Subcutaneous abdominal adipose tissue (tissue), 5 donors: ENCODE data around the gene TMEM86B.

Source experiments
- H3K27ac ChIP-seq: one replicate; pipeline ENCODE4 v1.7.0; 2013; ENCODE audit warnings: low read depth, mild to moderate bottlenecking, inconsistent platforms, low read length, moderate library complexity
- H3K27me3 ChIP-seq, 5 donors: one replicate each; pipeline ENCODE4 v1.7.0; 2013; ENCODE audit warnings: low read length in 5 of 5, inconsistent platforms in 1 of 5; ENCODE audit not compliant: control insufficient read depth in 5 of 5, insufficient read depth in 4 of 5
- H3K36me3 ChIP-seq, 5 donors: one replicate each; pipeline ENCODE4 v1.7.0; 2013; ENCODE audit warnings: low read length in 5 of 5; ENCODE audit not compliant: control insufficient read depth in 5 of 5, insufficient read depth in 5 of 5
- H3K4me1 ChIP-seq, 5 donors: one replicate each; pipeline ENCODE4 v1.7.0; 2013; ENCODE audit warnings: low read length in 5 of 5, mild to moderate bottlenecking in 3 of 5, moderate library complexity in 1 of 5; ENCODE audit not compliant: control insufficient read depth in 5 of 5, insufficient read depth in 5 of 5
- H3K4me3 ChIP-seq, 5 donors: one replicate each; pipeline ENCODE4 v1.7.0; 2013; ENCODE audit warnings: low read length in 5 of 5, low read depth in 1 of 5
- H3K9ac ChIP-seq, 5 donors: one replicate each; pipeline ENCODE4 v1.7.0; 2013; ENCODE audit warnings: low read length in 5 of 5, mild to moderate bottlenecking in 4 of 5, moderate library complexity in 3 of 5
- H3K9me3 ChIP-seq, 5 donors: one replicate each; pipeline ENCODE4 v1.7.0; 2013; ENCODE audit warnings: low read length in 5 of 5; ENCODE audit not compliant: control insufficient read depth in 5 of 5
- donor health status: healthy.
- donor health status: healthy.
- donor health status: healthy.
- donor health status: healthy.
- donor health status: healthy.

The TMEM86B gene

DNA sequence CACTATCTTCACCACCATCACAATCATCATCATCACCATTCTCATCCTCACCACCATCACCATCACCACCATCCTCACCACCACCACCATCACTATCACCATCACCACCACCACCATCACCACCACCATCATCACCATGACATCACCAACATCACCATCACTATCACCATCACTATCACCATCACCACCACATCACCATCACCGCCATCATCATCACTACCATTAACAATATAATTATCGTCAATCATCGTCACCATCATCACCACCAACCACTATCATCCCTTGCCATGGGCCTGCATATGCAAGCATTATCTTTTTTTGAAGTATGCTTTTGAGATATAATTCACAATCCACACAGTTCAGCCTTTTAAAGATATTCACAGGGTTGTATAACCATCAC is 37.8 kb upstream of the TMEM86B start:
- H3K9ac ChIP-seq: no peak overlapping the region
- no peaks in the 10 kb centered on the region for H3K9me3 ChIP-seq
- no peaks in the 10 kb centered on the region for H3K4me1 ChIP-seq
- no peaks in the 10 kb centered on the region for H3K27me3 ChIP-seq
- H3K36me3 ChIP-seq: peaks cover 0 to 20% (median 17%) of the 10 kb centered on the region in 5 donors
- no peak overlapping the region for H3K27ac ChIP-seq
- H3K4me3 ChIP-seq: no peak overlapping the region

- Histone ChIP-seq H3K27me3 (no peaks in the 10 kb centered on the region), H3K27ac (no peak overlapping the region), H3K36me3 (peaks cover 0 to 20% (median 17%) of the 10 kb centered on the region in 5 donors), H3K4me1 (no peaks in the 10 kb centered on the region), H3K4me3 (no peak overlapping the region), H3K9me3 (no peaks in the 10 kb centered on the region), H3K9ac (no peak overlapping the region)
Measured at GRCh38 chr19:55265723-55266386, 37.3 kb upstream of the TMEM86B start.

- H3K4me1 ChIP-seq: peaks cover 0 to 1% (median 0%) of the 10 kb centered on the region in 5 donors
- H3K27me3 ChIP-seq: no peaks in the 10 kb centered on the region
- no peak overlapping the region for H3K27ac ChIP-seq
- no peak overlapping the region for H3K9ac ChIP-seq
- H3K4me3 ChIP-seq: no peak overlapping the region
- peaks cover 0 to 15% (median 13%) of the 10 kb centered on the region in 5 donors for H3K36me3 ChIP-seq
- H3K9me3 ChIP-seq: no peaks in the 10 kb centered on the region
Measured at GRCh38 chr19:55265173-55265572, 36.6 kb upstream of the TMEM86B start.

DNA sequence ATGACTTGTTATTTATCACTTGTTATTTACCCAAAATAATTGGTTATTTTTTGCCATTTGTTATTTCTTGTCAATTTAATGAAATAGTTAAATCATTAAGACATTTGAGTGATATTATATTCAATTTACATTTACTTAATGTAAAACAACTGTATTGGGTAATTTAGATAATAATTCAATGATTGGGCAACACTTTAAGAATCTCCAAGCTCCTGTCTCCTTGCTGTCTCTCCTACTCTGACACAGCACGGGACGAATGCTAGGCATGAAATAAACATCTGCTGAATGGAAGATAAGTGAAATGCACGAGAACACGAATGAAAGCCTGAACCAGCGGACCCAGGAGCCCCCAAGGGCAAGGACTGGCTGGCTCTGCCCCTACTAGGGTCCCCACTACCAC is 36.0 kb upstream of the TMEM86B start:
- Histone ChIP-seq H3K27ac (no peak overlapping the region), H3K4me3 (no peak overlapping the region), H3K27me3 (no peaks in the 10 kb centered on the region), H3K9me3 (no peaks in the 10 kb centered on the region), H3K4me1 (peaks cover 0 to 8% (median 6%) of the 10 kb centered on the region in 5 donors), H3K9ac (no peak overlapping the region), H3K36me3 (peaks cover 0 to 9% (median 6%) of the 10 kb centered on the region in 5 donors)

DNA sequence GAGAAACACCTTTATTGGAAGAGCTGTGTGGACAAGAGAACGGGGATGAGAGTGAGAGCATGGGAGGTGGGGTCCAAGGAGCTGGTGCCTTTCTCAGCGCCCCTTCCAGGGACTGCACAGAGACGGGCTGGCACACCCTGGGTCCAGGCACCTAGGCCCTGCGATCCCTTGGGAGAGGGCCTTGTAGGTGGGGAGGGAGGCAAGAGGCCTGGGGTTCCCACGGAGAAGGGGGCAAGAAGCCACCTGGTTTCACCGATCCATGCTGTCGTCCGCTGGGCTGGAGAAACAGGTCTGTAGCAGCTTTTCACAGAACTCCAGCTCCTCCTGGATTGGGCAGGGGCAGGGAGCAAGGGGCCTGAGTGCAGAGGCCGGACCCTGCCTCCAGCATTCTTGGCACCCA is 33.8 kb upstream of the TMEM86B start:
- Histone ChIP-seq H3K4me3 (no peak overlapping the region), H3K4me1 (peaks cover 2 to 19% (median 15%) of the 10 kb centered on the region in 5 donors), H3K9ac (no peak overlapping the region), H3K27ac (no peak overlapping the region), H3K9me3 (no peaks in the 10 kb centered on the region), H3K27me3 (no peaks in the 10 kb centered on the region), H3K36me3 (peaks cover 0 to 8% (median 2%) of the 10 kb centered on the region in 5 donors)

GRCh38 chr19:55261671-55262126 is 33.1 kb upstream of the TMEM86B start:
- peaks cover 0 to 8% (median 2%) of the 10 kb centered on the region in 5 donors for H3K36me3 ChIP-seq
- no peaks in the 10 kb centered on the region for H3K27me3 ChIP-seq
- H3K9ac ChIP-seq: no peak overlapping the region
- no peaks in the 10 kb centered on the region for H3K9me3 ChIP-seq
- no peak overlapping the region for H3K4me3 ChIP-seq
- H3K4me1 ChIP-seq: peaks cover 6 to 26% (median 22%) of the 10 kb centered on the region in 5 donors
- H3K27ac ChIP-seq: no peak overlapping the region

DNA sequence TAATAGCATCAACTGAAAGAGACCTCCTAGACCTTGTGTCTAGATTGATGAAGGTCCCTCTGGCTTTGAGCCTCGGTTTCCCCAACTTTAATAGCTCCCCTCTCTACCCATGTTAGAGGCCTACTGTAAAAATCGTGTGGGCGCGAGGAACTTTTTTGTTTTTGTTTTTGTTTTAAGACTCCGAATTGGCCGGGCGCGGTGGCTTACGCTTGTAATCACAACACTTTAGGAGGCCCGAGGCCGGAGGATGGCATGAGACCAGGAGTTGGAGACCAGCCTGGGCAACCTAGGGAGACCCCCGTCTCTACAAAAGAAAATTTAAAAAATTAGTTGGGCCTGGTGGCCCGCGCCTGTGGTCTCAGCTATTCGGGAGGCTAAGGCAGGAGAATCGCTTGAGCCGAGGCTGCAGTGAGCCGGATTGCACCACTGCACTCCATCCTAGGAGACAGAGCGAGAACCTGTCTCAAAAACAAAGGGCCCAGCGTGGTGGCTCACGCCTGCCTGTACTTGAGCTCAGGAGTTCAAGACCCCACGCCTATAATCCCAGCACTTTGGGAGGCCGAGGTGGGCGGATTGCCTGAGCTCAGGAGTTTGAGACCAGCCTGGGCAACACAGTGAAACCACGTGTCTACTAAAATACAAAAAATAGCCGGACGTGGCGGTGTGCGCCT is 31.1 kb upstream of the TMEM86B start:
- no peaks in the 10 kb centered on the region for H3K27me3 ChIP-seq
- H3K27ac ChIP-seq: peak overlapping the region; percentile 86
- H3K36me3 ChIP-seq: peaks cover 0 to 8% (median 2%) of the 10 kb centered on the region in 5 donors
- peaks cover 16 to 46% (median 42%) of the 10 kb centered on the region in 5 donors for H3K4me1 ChIP-seq
- no peaks in the 10 kb centered on the region for H3K9me3 ChIP-seq
- H3K4me3 ChIP-seq: peak overlapping the region; percentile 47 to 95 (median 85)
- peak overlapping the region; percentile 31 to 77 (median 61) for H3K9ac ChIP-seq

DNA sequence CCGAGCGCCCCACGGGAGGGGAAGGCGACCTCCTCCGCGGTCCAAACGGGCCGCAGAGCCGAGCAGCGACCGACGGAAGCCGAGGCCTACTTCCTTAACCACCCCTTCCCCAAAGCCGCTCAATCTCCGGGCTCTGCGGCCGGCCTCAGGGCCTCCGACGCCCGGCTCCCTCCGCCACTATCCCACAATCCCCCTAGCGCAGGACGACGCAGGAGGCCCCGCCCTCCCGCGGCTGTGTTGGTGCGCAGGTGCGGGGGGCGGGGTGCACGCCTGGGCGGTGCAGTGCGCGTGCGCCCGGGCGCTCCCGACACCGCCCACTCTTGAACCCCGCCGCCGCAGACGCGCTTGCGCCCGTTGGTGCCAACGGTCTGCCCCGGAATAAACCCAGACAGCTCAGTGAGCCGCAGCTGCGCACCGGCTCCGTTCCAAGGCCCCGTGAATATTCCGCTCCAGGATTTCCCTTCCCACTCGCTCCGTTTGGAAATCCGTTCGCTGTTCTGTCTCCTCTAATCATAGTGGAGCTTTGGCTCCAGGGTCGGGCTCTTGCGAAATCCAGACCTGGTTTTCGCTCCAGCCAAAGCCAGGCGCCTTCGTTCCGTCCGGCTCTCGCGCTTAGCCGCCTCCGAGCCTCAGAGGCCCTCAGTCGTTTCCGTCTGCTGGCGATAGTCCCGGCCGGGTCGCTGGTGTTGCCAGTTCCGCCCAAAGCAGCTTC is 30.4 kb upstream of the TMEM86B start, which contains the start of gene PPP6R1:
Gene PPP6R1, minus strand, starts transcription at position 190 of the 712 bp plus-strand sequence. CDS start 11,914 bp downstream, outside the sequence.
- peaks cover 19 to 53% (median 49%) of the 10 kb centered on the region in 5 donors for H3K4me1 ChIP-seq
- peak within 1 kb of the TSS; percentile 86 for H3K27ac ChIP-seq

GRCh38 chr19:55258476-55258827 is 29.9 kb upstream of the TMEM86B start:
- H3K27ac ChIP-seq: peak overlapping the region; percentile 86
- H3K4me1 ChIP-seq: peaks cover 19 to 58% (median 54%) of the 10 kb centered on the region in 5 donors
- peaks cover 0 to 6% (median 2%) of the 10 kb centered on the region in 5 donors for H3K36me3 ChIP-seq
- no peaks in the 10 kb centered on the region for H3K9me3 ChIP-seq
- peak overlapping the region in 4 of 5 donors; percentile 85 to 95 (median 90) for H3K4me3 ChIP-seq
- peak overlapping the region; percentile 48 to 95 (median 94) for H3K9ac ChIP-seq
- H3K27me3 ChIP-seq: no peaks in the 10 kb centered on the region

More for the DNA sequence above, 30.4 kb upstream of the TMEM86B start, which contains the start of gene PPP6R1:
- H3K27me3 ChIP-seq: no peaks in the 10 kb centered on the region
- H3K36me3 ChIP-seq: peaks cover 0 to 8% (median 2%) of the 10 kb centered on the region in 5 donors
- H3K4me3 ChIP-seq: peak within 1 kb of the TSS; percentile 85 to 95 (median 89)
- peak within 1 kb of the TSS; percentile 48 to 97 (median 94) for H3K9ac ChIP-seq
- no peaks in the 10 kb centered on the region for H3K9me3 ChIP-seq
